Neural cell (in vitro differentiated cells): Measurements from ENCODE around the gene ERFL. TPM values are rescaled to one million over a fixed set of nuclear protein-coding genes. Genes with fewer than 3 reads are reported as not detected.

Experiments used
- H2AFZ ChIP-seq: fragments of 200-600, 300-800 bp; sonication (generic), shearing (Covaris generic); 2 replicates; pipeline ENCODE4 v1.6.0; 2014; ENCODE audit warnings: low read depth, mild to moderate bottlenecking, antibody characterized with exemption, low read length, moderate library complexity
- H3F3A ChIP-seq: fragments of 200-600 bp; shearing (Covaris generic); 2 replicates; pipeline ENCODE4 v1.6.1; 2016; ENCODE audit warnings: mild to moderate bottlenecking, moderate library complexity, mixed read lengths, antibody characterized with exemption, low read length; ENCODE audit not compliant: insufficient read depth, poor library complexity, severe bottlenecking
- H3K27ac ChIP-seq: fragments of 200-600, 300-800 bp; sonication (generic), shearing (Covaris generic); 2 replicates; pipeline ENCODE4 v1.5.1; 2014; ENCODE audit warnings: mild to moderate bottlenecking, low read length, moderate library complexity
- H3K27me3 ChIP-seq: fragments of 300-800, 200-600 bp; sonication (generic), shearing (Covaris generic); 2 replicates; pipeline ENCODE4 v1.6.0; 2014; ENCODE audit warnings: mild to moderate bottlenecking, low read depth, low read length, moderate library complexity; ENCODE audit not compliant: insufficient read depth
- H3K36me3 ChIP-seq: fragments of 300-800, 200-600 bp; sonication (generic), shearing (Covaris generic); 2 replicates; pipeline ENCODE4 v1.5.1; 2014; ENCODE audit warnings: mild to moderate bottlenecking, antibody characterized with exemption, low read length, moderate library complexity; ENCODE audit not compliant: insufficient read depth
- H3K4me2 ChIP-seq: fragments of 300-800, 200-600 bp; sonication (generic), shearing (Covaris generic); 2 replicates; pipeline ENCODE4 v1.6.0; 2014; ENCODE audit warnings: mild to moderate bottlenecking, low read length
- H3K4me3 ChIP-seq: fragments of 300-800, 200-600 bp; sonication (generic), shearing (Covaris generic); 2 replicates; pipeline ENCODE4 v1.5.1; 2014; ENCODE audit warnings: mild to moderate bottlenecking, low read length, moderate library complexity
- H3K79me2 ChIP-seq: fragments of 200-600 bp; shearing (Covaris generic); replicated peaks from 2 replicates; pipeline ENCODE4 v1.6.0; 2014; ENCODE audit warnings: mild to moderate bottlenecking, low read length, moderate library complexity; ENCODE audit not compliant: insufficient read depth
- H3K9ac ChIP-seq: fragments of 300-800, 200-600 bp; sonication (generic), shearing (Covaris generic); 2 replicates; pipeline ENCODE4 v1.6.1; 2016; ENCODE audit warnings: mild to moderate bottlenecking, low read length, mixed read lengths
- H3K9me2 ChIP-seq: fragments of 200-600 bp; shearing (Covaris generic); 2 replicates; pipeline ENCODE4 v1.6.1; 2016; ENCODE audit warnings: mild to moderate bottlenecking, low read length, mixed read lengths; ENCODE audit not compliant: insufficient read depth
- H3K9me3 ChIP-seq: fragments of 200-600, 300-800 bp; sonication (generic), shearing (Covaris generic); 2 replicates; pipeline ENCODE4 v1.6.1; 2016; ENCODE audit warnings: mild to moderate bottlenecking, mixed run types, low read length, moderate library complexity, mixed read lengths
- H4K20me1 ChIP-seq: fragments of 200-600 bp; shearing (Covaris generic); 2 replicates; pipeline ENCODE4 v1.6.1; 2016; ENCODE audit warnings: mild to moderate bottlenecking, mixed run types; ENCODE audit not compliant: insufficient read depth
- CTCF ChIP-seq: fragments of 450-650 bp; IDR thresholded peaks from 2 replicates; pipeline ENCODE4 v1.5.1; 2014; ENCODE audit warnings: antibody characterized with exemption, mild to moderate bottlenecking, moderate library complexity; ENCODE audit not compliant: poor library complexity, severe bottlenecking
- EP300 ChIP-seq: fragments of 450-650 bp; conservative IDR thresholded peaks from 2 replicates; pipeline ENCODE4 v1.6.1; 2014; ENCODE audit warnings: antibody characterized with exemption, mild to moderate bottlenecking, moderate library complexity; ENCODE audit not compliant: poor library complexity, severe bottlenecking
- EZH2 ChIP-seq: fragments of 200-600, 300-800 bp; shearing (Covaris generic), sonication (generic); IDR thresholded peaks from 2 replicates; pipeline ENCODE4 v1.6.1; 2014; ENCODE audit warnings: antibody characterized with exemption, low read length, borderline replicate concordance, mild to moderate bottlenecking; ENCODE audit not compliant: insufficient read depth, poor library complexity, severe bottlenecking
- MXI1 ChIP-seq: fragments of 450-650 bp; conservative IDR thresholded peaks from 2 replicates; pipeline ENCODE4 v1.6.1; 2014; ENCODE audit warnings: antibody characterized with exemption, mild to moderate bottlenecking; ENCODE audit not compliant: poor library complexity, severe bottlenecking
- POLR2AphosphoS5 ChIP-seq: IDR thresholded peaks from 2 replicates; pipeline ENCODE4 v1.6.1; 2012
- RAD21 ChIP-seq: fragments of 450-650 bp; conservative IDR thresholded peaks from 2 replicates; pipeline ENCODE4 v1.6.1; 2014; ENCODE audit warnings: antibody characterized with exemption, mild to moderate bottlenecking, moderate library complexity
- REST ChIP-seq: IDR thresholded peaks from 2 replicates; pipeline ENCODE4 v1.6.1; 2012; ENCODE audit warnings: borderline replicate concordance
- SMC3 ChIP-seq: fragments of 450-650 bp; conservative IDR thresholded peaks from 2 replicates; pipeline ENCODE4 v1.6.1; 2014; ENCODE audit warnings: antibody characterized with exemption, mild to moderate bottlenecking, moderate library complexity; ENCODE audit not compliant: poor library complexity
- TAF1 ChIP-seq: IDR thresholded peaks from 2 replicates; pipeline ENCODE4 v1.6.1; 2012; ENCODE audit warnings: low read depth
- polyA plus RNA-seq: library from polyadenylated mRNA; depleted of rRNA; stranded (reverse); fragments of >200 nt; gene quantifications from 2 replicates; pipeline ENCODE4 v1.2.3, GENCODE V29; 2014

The ERFL gene
- polyA plus RNA-seq, 1 donor from 2014 or later = 0.31 TPM

- Histone ChIP-seq H3F3A (no peaks in the 10 kb centered on the region), H3K4me3 (no peak overlapping the region), H3K79me2 (no peaks in the 10 kb centered on the region), H4K20me1 (no peaks in the 10 kb centered on the region), H3K9me3 (no peaks in the 10 kb centered on the region), H3K27ac (no peak overlapping the region), H2AFZ (no peak overlapping the region), H3K27me3 (peaks cover 12% of the 10 kb centered on the region), H3K36me3 (no peaks in the 10 kb centered on the region), H3K9me2 (no peaks in the 10 kb centered on the region), H3K9ac (no peak overlapping the region), H3K4me2 (no peak overlapping the region)
- TF ChIP-seq CTCF (no peak), REST (no peak), MXI1 (no peak), EZH2 (no peak), POLR2AphosphoS5 (no peak), RAD21 (no peak), TAF1 (no peak), EP300 (no peak), SMC3 (no peak)
Observed at GRCh38 chr19:41887711-41888382, 40.4 kb downstream of the ERFL start.

- Histone ChIP-seq H3K36me3 (no peaks in the 10 kb centered on the region), H3F3A (no peaks in the 10 kb centered on the region), H3K4me2 (no peak overlapping the region), H3K9ac (no peak overlapping the region), H3K4me3 (no peak overlapping the region), H3K27ac (no peak overlapping the region), H3K79me2 (no peaks in the 10 kb centered on the region), H4K20me1 (no peaks in the 10 kb centered on the region), H2AFZ (no peak overlapping the region), H3K9me2 (no peaks in the 10 kb centered on the region), H3K9me3 (no peaks in the 10 kb centered on the region), H3K27me3 (peaks cover 20% of the 10 kb centered on the region)
- TF ChIP-seq POLR2AphosphoS5 (no peak), REST (no peak), RAD21 (no peak), TAF1 (no peak), EZH2 (no peak), CTCF (no peak), MXI1 (no peak), EP300 (no peak), SMC3 (no peak)
Observed at GRCh38 chr19:41886761-41887710, 41.2 kb downstream of the ERFL start.
